Gastrocnemius medialis (tissue), 4 donors: ENCODE measurements around the gene MVD.

ENCODE experiments used
- POLR2A ChIP-seq, 2 donors: fragments of 450-650 bp; IDR thresholded peaks; one replicate each; pipeline ENCODE4 v1.6.1; 2017; ENCODE audit warnings: antibody characterized with exemption in 2 of 2, mild to moderate bottlenecking in 2 of 2, moderate library complexity in 2 of 2
- TF ChIP-seq, protein P1 (sequence below), 5 experiments: fragments of 450-650 bp in 3 of 5; fragments of 200-600 bp in 2 of 5; sonication (generic) in 2 of 5; IDR thresholded peaks in 4 of 5; conservative IDR thresholded peaks in 1 of 5; 1 replicate in 4 of 5; 2 replicates in 1 of 5; pipeline ENCODE4 v1.5.1; 2016 to 2019; ENCODE audit warnings: antibody characterized with exemption in 5 of 5, mild to moderate bottlenecking in 3 of 5, moderate library complexity in 3 of 5

DNA sequence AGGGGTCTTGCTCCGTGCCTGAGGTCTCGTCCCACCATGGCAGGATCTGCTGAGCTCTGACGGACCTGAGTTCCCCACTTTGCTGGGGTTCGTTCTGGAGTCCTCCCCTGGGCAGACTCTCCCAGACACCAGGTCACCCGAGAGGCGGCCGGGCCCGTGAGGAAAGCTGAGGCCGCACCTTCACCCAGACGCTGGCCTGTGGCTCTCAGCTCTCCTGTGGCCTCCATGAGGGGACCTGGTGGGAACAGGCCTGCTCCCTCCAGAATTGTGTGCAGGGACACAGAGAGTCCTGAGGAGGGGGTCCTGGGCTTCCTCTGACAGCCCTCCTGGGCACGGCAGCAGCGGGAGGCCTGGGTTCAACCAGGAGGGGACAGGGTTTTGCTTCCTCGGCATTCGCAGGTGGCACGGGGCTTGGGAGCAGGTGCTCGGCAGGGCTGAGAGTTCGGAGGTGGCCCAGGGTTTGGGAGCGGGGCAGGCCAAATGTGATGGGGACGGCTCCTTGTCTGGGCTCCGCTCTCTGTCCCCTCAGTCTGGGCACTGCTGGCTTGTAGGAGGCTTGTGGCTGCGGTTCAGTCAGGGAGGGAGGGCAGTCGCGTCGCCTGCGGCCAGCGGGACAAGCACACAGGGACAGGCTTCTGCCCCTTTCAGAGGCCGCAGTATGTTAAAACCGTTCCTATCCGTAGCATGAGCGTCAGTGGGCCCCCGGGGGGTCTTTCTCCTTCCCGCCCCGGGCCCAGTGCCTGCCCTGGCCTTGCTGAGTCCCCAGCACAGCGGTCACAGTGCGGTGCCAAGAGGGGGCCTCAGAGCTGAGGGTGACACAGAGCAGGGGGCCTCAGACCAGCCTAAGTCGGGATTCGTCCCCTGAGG is 31.6 kb upstream of the MVD start:
- TF ChIP-seq, protein P1, sequence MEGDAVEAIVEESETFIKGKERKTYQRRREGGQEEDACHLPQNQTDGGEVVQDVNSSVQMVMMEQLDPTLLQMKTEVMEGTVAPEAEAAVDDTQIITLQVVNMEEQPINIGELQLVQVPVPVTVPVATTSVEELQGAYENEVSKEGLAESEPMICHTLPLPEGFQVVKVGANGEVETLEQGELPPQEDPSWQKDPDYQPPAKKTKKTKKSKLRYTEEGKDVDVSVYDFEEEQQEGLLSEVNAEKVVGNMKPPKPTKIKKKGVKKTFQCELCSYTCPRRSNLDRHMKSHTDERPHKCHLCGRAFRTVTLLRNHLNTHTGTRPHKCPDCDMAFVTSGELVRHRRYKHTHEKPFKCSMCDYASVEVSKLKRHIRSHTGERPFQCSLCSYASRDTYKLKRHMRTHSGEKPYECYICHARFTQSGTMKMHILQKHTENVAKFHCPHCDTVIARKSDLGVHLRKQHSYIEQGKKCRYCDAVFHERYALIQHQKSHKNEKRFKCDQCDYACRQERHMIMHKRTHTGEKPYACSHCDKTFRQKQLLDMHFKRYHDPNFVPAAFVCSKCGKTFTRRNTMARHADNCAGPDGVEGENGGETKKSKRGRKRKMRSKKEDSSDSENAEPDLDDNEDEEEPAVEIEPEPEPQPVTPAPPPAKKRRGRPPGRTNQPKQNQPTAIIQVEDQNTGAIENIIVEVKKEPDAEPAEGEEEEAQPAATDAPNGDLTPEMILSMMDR (IDR thresholded peaks at IDR 0.05 in 4 of 5, conservative IDR thresholded peaks at IDR 0.05 in 1 of 5): no peak
- TF ChIP-seq POLR2A (IDR thresholded peaks at IDR 0.05): no peak
